SK-N-SH treated with all-trans-retinoic acid at 6 μM for 48 hours (cell line): Measurements from ENCODE around the gene TGFB2.

Source experiments
- ATAC-seq: fragments of 200-7000 bp; cut with Tn5 transposase; 3 replicates; pipeline ENCODE4 v1.9.1; 2020; ENCODE audit warnings: mild to moderate bottlenecking, moderate library complexity
- ARNTL ChIP-seq: fragments of 450-650 bp; formaldehyde crosslinking; IDR thresholded peaks from 2 replicates; pipeline ENCODE4 v1.5.0; 2020; ENCODE audit warnings: low read depth, mild to moderate bottlenecking, moderate library complexity, borderline replicate concordance
- CSDC2 ChIP-seq: fragments of 250-450 bp; sonication (Bioruptor Pico); IDR thresholded peaks from 2 replicates; pipeline ENCODE4 v1.5.0; 2020; ENCODE audit warnings: mild to moderate bottlenecking, moderate library complexity
- ESRRG ChIP-seq: fragments of 250-450 bp; sonication (Bioruptor Pico); IDR thresholded peaks from 2 replicates; pipeline ENCODE4 v1.6.1; 2021; ENCODE audit warnings: mild to moderate bottlenecking
- GLIS3 ChIP-seq: fragments of 250-450 bp; sonication (Bioruptor Pico); IDR thresholded peaks from 2 replicates; pipeline ENCODE4 v1.5.0; 2020; ENCODE audit warnings: mild to moderate bottlenecking, moderate library complexity
- ISL1 ChIP-seq: fragments of 250-450 bp; sonication (Bioruptor Pico); IDR thresholded peaks from 2 replicates; pipeline ENCODE4 v2.1.2; 2022; ENCODE audit warnings: mild to moderate bottlenecking, moderate library complexity
- OSR1 ChIP-seq: fragments of 250-450 bp; sonication (Bioruptor Pico); IDR thresholded peaks from 2 replicates; pipeline ENCODE4 v1.8.0; 2022; ENCODE audit warnings: moderate library complexity, mild to moderate bottlenecking, inconsistent platforms
- PPARA ChIP-seq: fragments of 250-450 bp; sonication (Bioruptor Pico); IDR thresholded peaks from 2 replicates; pipeline ENCODE4 v1.5.0; 2020; ENCODE audit warnings: mild to moderate bottlenecking, borderline replicate concordance
- RARB ChIP-seq: fragments of 250-450 bp; sonication (Bioruptor Pico); IDR thresholded peaks from 2 replicates; pipeline ENCODE4 v1.8.0; 2021; ENCODE audit warnings: mild to moderate bottlenecking, moderate library complexity
- SNAI2 ChIP-seq: fragments of 250-450 bp; sonication (Bioruptor Pico); IDR thresholded peaks from 2 replicates; pipeline ENCODE4 v1.5.0; 2020; ENCODE audit warnings: mild to moderate bottlenecking, moderate library complexity
- TCF4 ChIP-seq: fragments of 250-450 bp; sonication (Bioruptor Pico); IDR thresholded peaks from 2 replicates; pipeline ENCODE4 v1.8.0; 2021; ENCODE audit warnings: mild to moderate bottlenecking, moderate library complexity, borderline replicate concordance
- TOX ChIP-seq: fragments of 250-450 bp; sonication (Bioruptor Pico); IDR thresholded peaks from 2 replicates; pipeline ENCODE4 v1.8.0; 2021; ENCODE audit warnings: mild to moderate bottlenecking, moderate library complexity, borderline replicate concordance
- ZC3H10 ChIP-seq: fragments of 250-450 bp; sonication (Bioruptor Pico); IDR thresholded peaks from 2 replicates; pipeline ENCODE4 v1.5.1; 2021; ENCODE audit warnings: mild to moderate bottlenecking, moderate library complexity
- ZFP3 ChIP-seq: fragments of 250-450 bp; sonication (Bioruptor Pico); IDR thresholded peaks from 2 replicates; pipeline ENCODE4 v1.5.0; 2020; ENCODE audit warnings: mild to moderate bottlenecking, moderate library complexity
- ZFP30 ChIP-seq: fragments of 450-650 bp; formaldehyde crosslinking; IDR thresholded peaks from 2 replicates; pipeline ENCODE4 v1.5.0; 2022; ENCODE audit warnings: mild to moderate bottlenecking, moderate library complexity
- ZNF565 ChIP-seq: fragments of 450-650 bp; formaldehyde crosslinking; conservative IDR thresholded peaks from 2 replicates; pipeline ENCODE4 v1.5.0; 2020; ENCODE audit warnings: low read depth, mild to moderate bottlenecking, moderate library complexity
- ZNF70 ChIP-seq: fragments of 450-650 bp; formaldehyde crosslinking; IDR thresholded peaks from 2 replicates; pipeline ENCODE4 v1.5.0; 2020; ENCODE audit warnings: mild to moderate bottlenecking, moderate library complexity
- ZNF8 ChIP-seq: fragments of 450-650 bp; formaldehyde crosslinking; IDR thresholded peaks from 2 replicates; pipeline ENCODE4 v1.5.0; 2020; ENCODE audit warnings: mild to moderate bottlenecking, moderate library complexity
- TF ChIP-seq, protein P1 (sequence below): fragments of 250-450 bp; sonication (Bioruptor Pico); IDR thresholded peaks from 2 replicates; pipeline ENCODE4 v1.5.0; 2020; ENCODE audit warnings: mild to moderate bottlenecking, moderate library complexity
- TF ChIP-seq, protein P2 (sequence below): fragments of 250-450 bp; sonication (Bioruptor Pico); IDR thresholded peaks from 2 replicates; pipeline ENCODE4 v1.8.0; 2021; ENCODE audit warnings: low read depth, mild to moderate bottlenecking, moderate library complexity, borderline replicate concordance
- TF ChIP-seq, protein P3 (sequence below): fragments of 250-450 bp; sonication (Bioruptor Pico); IDR thresholded peaks from 2 replicates; pipeline ENCODE4 v1.5.1; 2020; ENCODE audit warnings: low read depth, mild to moderate bottlenecking, moderate library complexity
- TF ChIP-seq, protein P4 (sequence below): fragments of 250-450 bp; sonication (Bioruptor Pico); IDR thresholded peaks from 2 replicates; pipeline ENCODE4 v1.8.0; 2020; ENCODE audit warnings: mild to moderate bottlenecking, moderate library complexity, borderline replicate concordance

Gene TGFB2

DNA sequence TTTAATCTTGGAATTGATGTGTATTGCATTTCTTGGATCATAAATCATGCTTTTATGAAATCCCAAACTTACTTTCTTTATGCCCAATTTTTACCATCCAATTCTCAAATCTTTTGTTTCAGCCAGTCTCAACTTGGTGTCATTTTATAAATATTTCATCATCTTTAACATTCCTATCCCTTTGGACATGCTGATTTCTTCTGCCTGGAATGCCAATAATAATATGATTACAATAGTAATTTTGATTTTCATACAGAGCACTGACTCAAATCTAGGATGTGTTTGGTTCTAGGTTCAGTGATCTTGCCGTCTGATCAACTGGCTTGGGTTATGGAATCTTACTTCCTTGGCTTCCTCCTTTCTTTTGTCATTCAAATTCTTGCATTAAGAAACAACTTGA is 47.3 kb upstream of the TGFB2 start:
- TF ChIP-seq ZNF8 (CRISPR knock-in tag) = no peak
- no peak for TF ChIP-seq ZNF70 (CRISPR knock-in tag)
- TF ChIP-seq, protein P1, sequence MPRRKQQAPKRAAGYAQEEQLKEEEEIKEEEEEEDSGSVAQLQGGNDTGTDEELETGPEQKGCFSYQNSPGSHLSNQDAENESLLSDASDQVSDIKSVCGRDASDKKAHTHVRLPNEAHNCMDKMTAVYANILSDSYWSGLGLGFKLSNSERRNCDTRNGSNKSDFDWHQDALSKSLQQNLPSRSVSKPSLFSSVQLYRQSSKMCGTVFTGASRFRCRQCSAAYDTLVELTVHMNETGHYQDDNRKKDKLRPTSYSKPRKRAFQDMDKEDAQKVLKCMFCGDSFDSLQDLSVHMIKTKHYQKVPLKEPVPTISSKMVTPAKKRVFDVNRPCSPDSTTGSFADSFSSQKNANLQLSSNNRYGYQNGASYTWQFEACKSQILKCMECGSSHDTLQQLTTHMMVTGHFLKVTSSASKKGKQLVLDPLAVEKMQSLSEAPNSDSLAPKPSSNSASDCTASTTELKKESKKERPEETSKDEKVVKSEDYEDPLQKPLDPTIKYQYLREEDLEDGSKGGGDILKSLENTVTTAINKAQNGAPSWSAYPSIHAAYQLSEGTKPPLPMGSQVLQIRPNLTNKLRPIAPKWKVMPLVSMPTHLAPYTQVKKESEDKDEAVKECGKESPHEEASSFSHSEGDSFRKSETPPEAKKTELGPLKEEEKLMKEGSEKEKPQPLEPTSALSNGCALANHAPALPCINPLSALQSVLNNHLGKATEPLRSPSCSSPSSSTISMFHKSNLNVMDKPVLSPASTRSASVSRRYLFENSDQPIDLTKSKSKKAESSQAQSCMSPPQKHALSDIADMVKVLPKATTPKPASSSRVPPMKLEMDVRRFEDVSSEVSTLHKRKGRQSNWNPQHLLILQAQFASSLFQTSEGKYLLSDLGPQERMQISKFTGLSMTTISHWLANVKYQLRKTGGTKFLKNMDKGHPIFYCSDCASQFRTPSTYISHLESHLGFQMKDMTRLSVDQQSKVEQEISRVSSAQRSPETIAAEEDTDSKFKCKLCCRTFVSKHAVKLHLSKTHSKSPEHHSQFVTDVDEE (CRISPR knock-in tag) = no peak
- TF ChIP-seq, protein P2, sequence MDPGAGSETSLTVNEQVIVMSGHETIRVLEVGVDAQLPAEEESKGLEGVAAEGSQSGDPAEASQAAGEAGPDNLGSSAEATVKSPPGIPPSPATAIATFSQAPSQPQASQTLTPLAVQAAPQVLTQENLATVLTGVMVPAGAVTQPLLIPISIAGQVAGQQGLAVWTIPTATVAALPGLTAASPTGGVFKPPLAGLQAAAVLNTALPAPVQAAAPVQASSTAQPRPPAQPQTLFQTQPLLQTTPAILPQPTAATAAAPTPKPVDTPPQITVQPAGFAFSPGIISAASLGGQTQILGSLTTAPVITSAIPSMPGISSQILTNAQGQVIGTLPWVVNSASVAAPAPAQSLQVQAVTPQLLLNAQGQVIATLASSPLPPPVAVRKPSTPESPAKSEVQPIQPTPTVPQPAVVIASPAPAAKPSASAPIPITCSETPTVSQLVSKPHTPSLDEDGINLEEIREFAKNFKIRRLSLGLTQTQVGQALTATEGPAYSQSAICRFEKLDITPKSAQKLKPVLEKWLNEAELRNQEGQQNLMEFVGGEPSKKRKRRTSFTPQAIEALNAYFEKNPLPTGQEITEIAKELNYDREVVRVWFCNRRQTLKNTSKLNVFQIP (CRISPR knock-in tag) = no peak
- no peak for TF ChIP-seq ZNF565
- no peak for TF ChIP-seq GLIS3 (CRISPR knock-in tag)
- TF ChIP-seq, protein P3, sequence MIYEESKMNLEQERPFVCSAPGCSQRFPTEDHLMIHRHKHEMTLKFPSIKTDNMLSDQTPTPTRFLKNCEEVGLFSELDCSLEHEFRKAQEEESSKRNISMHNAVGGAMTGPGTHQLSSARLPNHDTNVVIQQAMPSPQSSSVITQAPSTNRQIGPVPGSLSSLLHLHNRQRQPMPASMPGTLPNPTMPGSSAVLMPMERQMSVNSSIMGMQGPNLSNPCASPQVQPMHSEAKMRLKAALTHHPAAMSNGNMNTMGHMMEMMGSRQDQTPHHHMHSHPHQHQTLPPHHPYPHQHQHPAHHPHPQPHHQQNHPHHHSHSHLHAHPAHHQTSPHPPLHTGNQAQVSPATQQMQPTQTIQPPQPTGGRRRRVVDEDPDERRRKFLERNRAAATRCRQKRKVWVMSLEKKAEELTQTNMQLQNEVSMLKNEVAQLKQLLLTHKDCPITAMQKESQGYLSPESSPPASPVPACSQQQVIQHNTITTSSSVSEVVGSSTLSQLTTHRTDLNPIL = no peak
- TF ChIP-seq OSR1 (CRISPR knock-in tag) = no peak
- TF ChIP-seq TOX (CRISPR knock-in tag) = no peak
- TF ChIP-seq ISL1 (CRISPR knock-in tag) = no peak
- TF ChIP-seq TCF4 = no peak
- no peak for TF ChIP-seq RARB (CRISPR knock-in tag)
- TF ChIP-seq SNAI2 = no peak
- no peak for ATAC-seq

DNA sequence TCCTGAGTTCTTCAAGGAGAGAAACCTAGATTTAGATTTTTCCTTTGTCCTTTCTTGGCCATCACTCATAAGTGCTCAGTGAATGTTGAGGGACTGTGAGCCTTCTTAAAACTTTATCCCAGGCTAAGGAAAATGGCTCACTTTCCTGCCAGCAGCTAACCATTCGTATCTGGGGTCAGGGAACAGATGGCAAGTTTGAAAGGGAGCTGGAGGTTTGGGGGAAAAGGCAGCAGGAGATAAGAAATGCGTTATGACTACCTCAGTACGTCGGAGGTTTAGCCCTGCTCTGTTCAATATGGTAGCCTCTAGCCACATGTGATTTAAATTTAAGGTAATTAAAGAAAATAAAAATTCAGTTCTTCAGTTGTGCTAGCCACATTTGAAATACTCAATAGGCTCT is 46.7 kb upstream of the TGFB2 start:
- ATAC-seq = no peak

DNA sequence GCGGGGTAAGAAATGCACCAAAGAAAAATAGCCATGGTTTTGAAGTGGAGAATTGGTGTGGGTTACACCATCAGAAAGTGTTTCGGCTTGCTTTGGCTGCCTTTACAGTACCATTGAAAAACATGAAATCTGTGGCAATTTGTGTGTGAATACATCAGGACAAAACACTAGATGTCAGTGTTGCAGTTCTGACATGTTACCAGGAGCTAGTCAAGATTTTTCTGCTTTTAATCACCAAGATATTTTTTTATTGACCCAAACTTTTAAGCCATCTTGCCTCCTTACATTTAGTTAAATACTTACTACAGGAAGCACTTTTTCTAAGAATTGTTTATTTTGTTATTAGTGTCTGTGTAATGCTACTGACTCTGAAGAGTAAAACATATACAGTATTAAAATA is 45.7 kb upstream of the TGFB2 start:
- peak; percentile 93 for ATAC-seq
- TF ChIP-seq GLIS3 (CRISPR knock-in tag) = no peak
- TF ChIP-seq ZC3H10 = no peak
- no peak for TF ChIP-seq ZFP3 (CRISPR knock-in tag)
- no peak for TF ChIP-seq ARNTL (CRISPR knock-in tag)
- TF ChIP-seq PPARA (CRISPR knock-in tag) = no peak
- no peak for TF ChIP-seq ZNF565
- TF ChIP-seq, protein P3 = no peak
- TF ChIP-seq ISL1 (CRISPR knock-in tag) = no peak
- no peak for TF ChIP-seq ZFP30

More for the DNA sequence above, 46.7 kb upstream of the TGFB2 start:
- TF ChIP-seq ZNF565 (no peak), RARB (CRISPR knock-in tag) (no peak), ARNTL (CRISPR knock-in tag) (no peak), ZFP3 (CRISPR knock-in tag) (no peak), ESRRG (CRISPR knock-in tag) (no peak), ISL1 (CRISPR knock-in tag) (no peak), ZC3H10 (no peak), TCF4 (no peak), SNAI2 (no peak), ZNF70 (CRISPR knock-in tag) (no peak), ZFP30 (no peak), OSR1 (CRISPR knock-in tag) (no peak), CSDC2 (CRISPR knock-in tag) (no peak)
- TF ChIP-seq, protein P3 = no peak

DNA sequence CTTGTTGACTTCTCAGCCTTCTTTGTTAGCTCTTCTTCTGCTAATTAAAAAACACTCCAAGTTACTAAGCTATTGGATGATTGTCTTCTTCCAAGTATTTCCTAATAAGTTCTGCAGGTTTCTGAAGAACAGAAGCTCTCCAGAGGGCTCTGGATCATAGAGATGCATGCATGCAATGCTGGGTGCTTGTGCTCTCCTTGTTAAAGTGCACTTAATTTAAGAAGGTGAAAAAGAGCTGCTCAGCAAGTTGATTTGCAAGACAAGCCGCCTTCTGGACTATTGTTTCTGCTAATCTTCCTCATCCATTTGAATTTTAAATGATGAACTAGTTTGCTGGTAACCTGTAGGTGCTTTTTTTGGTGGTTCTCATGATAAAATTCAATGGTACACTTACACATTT is 43.9 kb upstream of the TGFB2 start:
- ATAC-seq = no peak
- TF ChIP-seq PPARA (CRISPR knock-in tag) (no peak), SNAI2 (no peak), TCF4 (no peak), ZNF8 (CRISPR knock-in tag) (no peak), ZFP30 (no peak), CSDC2 (CRISPR knock-in tag) (no peak)
- TF ChIP-seq, protein P1 (CRISPR knock-in tag) = no peak
- TF ChIP-seq, protein P3 = no peak
- TF ChIP-seq, protein P4, sequence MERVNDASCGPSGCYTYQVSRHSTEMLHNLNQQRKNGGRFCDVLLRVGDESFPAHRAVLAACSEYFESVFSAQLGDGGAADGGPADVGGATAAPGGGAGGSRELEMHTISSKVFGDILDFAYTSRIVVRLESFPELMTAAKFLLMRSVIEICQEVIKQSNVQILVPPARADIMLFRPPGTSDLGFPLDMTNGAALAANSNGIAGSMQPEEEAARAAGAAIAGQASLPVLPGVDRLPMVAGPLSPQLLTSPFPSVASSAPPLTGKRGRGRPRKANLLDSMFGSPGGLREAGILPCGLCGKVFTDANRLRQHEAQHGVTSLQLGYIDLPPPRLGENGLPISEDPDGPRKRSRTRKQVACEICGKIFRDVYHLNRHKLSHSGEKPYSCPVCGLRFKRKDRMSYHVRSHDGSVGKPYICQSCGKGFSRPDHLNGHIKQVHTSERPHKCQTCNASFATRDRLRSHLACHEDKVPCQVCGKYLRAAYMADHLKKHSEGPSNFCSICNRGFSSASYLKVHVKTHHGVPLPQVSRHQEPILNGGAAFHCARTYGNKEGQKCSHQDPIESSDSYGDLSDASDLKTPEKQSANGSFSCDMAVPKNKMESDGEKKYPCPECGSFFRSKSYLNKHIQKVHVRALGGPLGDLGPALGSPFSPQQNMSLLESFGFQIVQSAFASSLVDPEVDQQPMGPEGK = no peak
